Measurements from ENCODE around the gene FHOD3.

DNA sequence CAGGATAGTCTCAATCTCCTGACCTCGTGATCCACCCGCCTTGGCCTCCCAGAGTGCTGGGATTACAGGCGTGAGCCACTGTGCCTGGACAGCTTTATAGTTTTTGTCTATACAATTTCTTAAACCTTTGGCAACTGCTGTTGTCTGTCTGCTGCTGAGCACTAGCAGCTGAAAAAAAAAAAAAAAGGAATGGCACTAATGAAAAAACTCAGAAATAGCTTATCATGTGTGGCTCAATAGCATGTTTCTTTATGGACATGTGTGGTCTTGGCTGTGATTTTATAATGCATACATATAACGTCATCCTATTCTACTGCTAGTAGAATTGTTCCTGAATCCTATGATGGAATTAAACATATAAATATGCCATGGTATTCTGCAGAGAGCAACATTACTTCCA, 300.1 kb downstream of the FHOD3 start:
- TF ChIP-seq EZH2 (IDR thresholded peaks at IDR 0.05; ENCODE audit: insufficient read depth, low read length) = no peak
- TF ChIP-seq, protein P1, sequence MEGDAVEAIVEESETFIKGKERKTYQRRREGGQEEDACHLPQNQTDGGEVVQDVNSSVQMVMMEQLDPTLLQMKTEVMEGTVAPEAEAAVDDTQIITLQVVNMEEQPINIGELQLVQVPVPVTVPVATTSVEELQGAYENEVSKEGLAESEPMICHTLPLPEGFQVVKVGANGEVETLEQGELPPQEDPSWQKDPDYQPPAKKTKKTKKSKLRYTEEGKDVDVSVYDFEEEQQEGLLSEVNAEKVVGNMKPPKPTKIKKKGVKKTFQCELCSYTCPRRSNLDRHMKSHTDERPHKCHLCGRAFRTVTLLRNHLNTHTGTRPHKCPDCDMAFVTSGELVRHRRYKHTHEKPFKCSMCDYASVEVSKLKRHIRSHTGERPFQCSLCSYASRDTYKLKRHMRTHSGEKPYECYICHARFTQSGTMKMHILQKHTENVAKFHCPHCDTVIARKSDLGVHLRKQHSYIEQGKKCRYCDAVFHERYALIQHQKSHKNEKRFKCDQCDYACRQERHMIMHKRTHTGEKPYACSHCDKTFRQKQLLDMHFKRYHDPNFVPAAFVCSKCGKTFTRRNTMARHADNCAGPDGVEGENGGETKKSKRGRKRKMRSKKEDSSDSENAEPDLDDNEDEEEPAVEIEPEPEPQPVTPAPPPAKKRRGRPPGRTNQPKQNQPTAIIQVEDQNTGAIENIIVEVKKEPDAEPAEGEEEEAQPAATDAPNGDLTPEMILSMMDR (IDR thresholded peaks at IDR 0.05; ENCODE audit: insufficient read depth, low read depth, low read length) = no peak
